Panc1 (cell line): ENCODE results near the gene CLEC4F. TPM values are rescaled to one million over a fixed set of nuclear protein-coding genes. Genes with fewer than 3 reads are reported as not detected.

ENCODE experiments used
- ATAC-seq: fragments of 200-7000 bp; cut with Tn5 transposase; 2 replicates; pipeline ENCODE4 v1.9.1; 2020; ENCODE audit warnings: mild to moderate bottlenecking, moderate library complexity
- BruUV-seq: library from RNA; stranded (reverse); fragments of 400-500 nt; replicated peaks from 2 replicates; lab custom pipeline; 2021; lab: Mats Ljungman, UMichigan
- CTCF ChIA-PET: fragments of 300-600 bp; sonication (Branson Sonifier 250); formaldehyde crosslinking; loops from one replicate; lab custom pipeline; 2022; ENCODE audit warnings: antibody characterized with exemption; lab: Charles Lee
- POLR2A ChIA-PET: fragments of 300-600 bp; sonication (Branson Sonifier 250); formaldehyde crosslinking; loops from one replicate; lab custom pipeline; 2022; ENCODE audit warnings: antibody characterized with exemption; lab: Charles Lee
- DNase-seq: peaks from one replicate; pipeline ENCODE4 v3.0.0-alpha.2; 2010; ENCODE audit warnings: low read depth, low spot score
- H3K27ac ChIP-seq: 2 replicates; pipeline ENCODE4 v1.5.1; 2011; ENCODE audit warnings: mild to moderate bottlenecking, low read length, inconsistent platforms
- H3K27me3 ChIP-seq: fragments of 200-500 bp; sonication (Bioruptor generic); 2 replicates; pipeline ENCODE4 v1.6.0; 2014; ENCODE audit warnings: low read length, inconsistent platforms; ENCODE audit not compliant: control insufficient read depth, insufficient read depth
- H3K36me3 ChIP-seq: fragments of 200-500 bp; sonication (Bioruptor generic); 2 replicates; pipeline ENCODE4 v1.5.1; 2014; ENCODE audit warnings: inconsistent platforms, mild to moderate bottlenecking, low read length, moderate library complexity; ENCODE audit not compliant: control insufficient read depth, insufficient read depth
- H3K4me1 ChIP-seq: 2 replicates; pipeline ENCODE4 v1.5.1; 2011; ENCODE audit warnings: inconsistent platforms, mild to moderate bottlenecking, low read length, moderate library complexity; ENCODE audit not compliant: control insufficient read depth, insufficient read depth
- H3K4me3 ChIP-seq, 2 experiments: 2 replicates each; pipeline ENCODE4 v1.5.1; 2011 to 2012; ENCODE audit warnings: low read depth in 2 of 2, low read length in 2 of 2, mild to moderate bottlenecking in 2 of 2, inconsistent platforms in 1 of 2, moderate library complexity in 1 of 2
- H3K9me3 ChIP-seq: fragments of 200-500 bp; sonication (Bioruptor generic); 2 replicates; pipeline ENCODE4 v1.5.1; 2014; ENCODE audit warnings: low read depth, mild to moderate bottlenecking, inconsistent platforms, low read length, moderate library complexity; ENCODE audit not compliant: control insufficient read depth, insufficient read depth
- POLR2AphosphoS5 ChIP-seq: IDR thresholded peaks from 2 replicates; pipeline ENCODE4 v1.6.1; 2012; ENCODE audit warnings: mild to moderate bottlenecking, low read depth, low read length, moderate library complexity
- SIN3A ChIP-seq: IDR thresholded peaks from 2 replicates; pipeline ENCODE4 v1.6.1; 2012; ENCODE audit warnings: low read depth, mild to moderate bottlenecking, low read length, moderate library complexity, borderline replicate concordance; ENCODE audit not compliant: insufficient read depth
- TCF7L2 ChIP-seq: IDR thresholded peaks from 2 replicates; pipeline ENCODE4 v1.6.1; 2011; ENCODE audit warnings: mild to moderate bottlenecking, low read depth, low read length, inconsistent platforms
- in situ Hi-C: cut with HindIII; loops from 2 replicates; pipeline ENCODE4 v1.10.0; 2016; ENCODE audit warnings: low sequenced_read_pairs, low pct_unique_long_range_greater_than_20kb
- intact Hi-C: fragments of 100-400 bp; cut with micrococcal nuclease; formaldehyde crosslinking; loops from one replicate; pipeline ENCODE4 v1.10.0; 2022; ENCODE audit not compliant: unreplicated experiment
- total RNA-seq: library from RNA; stranded (reverse); gene quantifications from one replicate; pipeline ENCODE4 v1.2.1, GENCODE V29; 2021; ENCODE audit not compliant: unreplicated experiment
- TF ChIP-seq, protein P1 (sequence below): fragments of 450-650 bp; IDR thresholded peaks from 2 replicates; pipeline ENCODE4 v1.5.1; 2017; ENCODE audit warnings: mild to moderate bottlenecking
- TF ChIP-seq, protein P2 (sequence below), 2 experiments: IDR thresholded peaks; 2 replicates each; pipeline ENCODE4 v1.6.1; 2011 to 2012; ENCODE audit warnings: low read depth in 2 of 2, control low read depth in 1 of 2, low read length in 1 of 2, mild to moderate bottlenecking in 1 of 2, moderate library complexity in 1 of 2; ENCODE audit not compliant: insufficient read depth in 1 of 2

The CLEC4F gene
- total RNA-seq, 1 experiment from 2014 or later = not detected

- ATAC-seq = peak; percentile 93
- no peaks in the 10 kb centered on the region for H3K9me3 ChIP-seq
- BruUV-seq = no TSS peak
- H3K27ac ChIP-seq = no peak overlapping the region
- H3K4me3 ChIP-seq = no peak overlapping the region
- H3K36me3 ChIP-seq = no peaks in the 10 kb centered on the region
- intact Hi-C loops (loop anchor here (2.0 to 5.0 kb wide), 2 partner anchors 75 to 85 kb away; no protein-coding TSS in a partner anchor), in situ Hi-C loops (no loop called here)
- POLR2A ChIA-PET = no interaction called here
- CTCF ChIA-PET = interaction anchor here (1.2 to 1.4 kb wide), 2 partner anchors 85 to 86 kb away, joined by 3 to 4 read pairs; no protein-coding TSS in a partner anchor
- H3K4me1 ChIP-seq = no peaks in the 10 kb centered on the region
- H3K27me3 ChIP-seq = peaks cover 15% of the 10 kb centered on the region
- peak; percentile 48 for DNase-seq
- TF ChIP-seq, protein P1, sequence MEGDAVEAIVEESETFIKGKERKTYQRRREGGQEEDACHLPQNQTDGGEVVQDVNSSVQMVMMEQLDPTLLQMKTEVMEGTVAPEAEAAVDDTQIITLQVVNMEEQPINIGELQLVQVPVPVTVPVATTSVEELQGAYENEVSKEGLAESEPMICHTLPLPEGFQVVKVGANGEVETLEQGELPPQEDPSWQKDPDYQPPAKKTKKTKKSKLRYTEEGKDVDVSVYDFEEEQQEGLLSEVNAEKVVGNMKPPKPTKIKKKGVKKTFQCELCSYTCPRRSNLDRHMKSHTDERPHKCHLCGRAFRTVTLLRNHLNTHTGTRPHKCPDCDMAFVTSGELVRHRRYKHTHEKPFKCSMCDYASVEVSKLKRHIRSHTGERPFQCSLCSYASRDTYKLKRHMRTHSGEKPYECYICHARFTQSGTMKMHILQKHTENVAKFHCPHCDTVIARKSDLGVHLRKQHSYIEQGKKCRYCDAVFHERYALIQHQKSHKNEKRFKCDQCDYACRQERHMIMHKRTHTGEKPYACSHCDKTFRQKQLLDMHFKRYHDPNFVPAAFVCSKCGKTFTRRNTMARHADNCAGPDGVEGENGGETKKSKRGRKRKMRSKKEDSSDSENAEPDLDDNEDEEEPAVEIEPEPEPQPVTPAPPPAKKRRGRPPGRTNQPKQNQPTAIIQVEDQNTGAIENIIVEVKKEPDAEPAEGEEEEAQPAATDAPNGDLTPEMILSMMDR = peak; percentile 99
- TF ChIP-seq SIN3A = no peak
Measured at GRCh38 chr2:70861777-70862625, 41.6 kb upstream of the CLEC4F start.

DNA sequence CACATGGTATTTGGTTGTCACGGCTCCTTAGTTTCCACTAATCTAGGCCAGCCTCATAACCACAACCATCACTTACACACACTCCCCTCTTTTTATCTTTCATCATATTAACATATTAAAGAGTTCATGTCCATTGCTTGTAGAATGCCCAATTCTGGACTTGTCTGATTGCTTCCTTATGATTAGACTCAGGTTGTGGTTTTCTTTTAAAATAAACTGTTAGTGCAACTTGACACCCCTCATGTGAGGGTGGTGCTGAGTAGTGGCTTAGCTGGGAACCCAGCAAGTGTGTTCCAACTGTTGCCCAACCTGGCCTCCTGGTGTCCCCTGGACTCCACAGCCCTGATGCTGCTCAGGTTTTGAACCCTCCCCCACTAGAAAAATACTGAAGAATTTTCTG, 35.3 kb upstream of the CLEC4F start:
- BruUV-seq = no TSS peak
- ChIA-PET POLR2A (no interaction called here), CTCF (no interaction called here)
- TF ChIP-seq, protein P2, sequence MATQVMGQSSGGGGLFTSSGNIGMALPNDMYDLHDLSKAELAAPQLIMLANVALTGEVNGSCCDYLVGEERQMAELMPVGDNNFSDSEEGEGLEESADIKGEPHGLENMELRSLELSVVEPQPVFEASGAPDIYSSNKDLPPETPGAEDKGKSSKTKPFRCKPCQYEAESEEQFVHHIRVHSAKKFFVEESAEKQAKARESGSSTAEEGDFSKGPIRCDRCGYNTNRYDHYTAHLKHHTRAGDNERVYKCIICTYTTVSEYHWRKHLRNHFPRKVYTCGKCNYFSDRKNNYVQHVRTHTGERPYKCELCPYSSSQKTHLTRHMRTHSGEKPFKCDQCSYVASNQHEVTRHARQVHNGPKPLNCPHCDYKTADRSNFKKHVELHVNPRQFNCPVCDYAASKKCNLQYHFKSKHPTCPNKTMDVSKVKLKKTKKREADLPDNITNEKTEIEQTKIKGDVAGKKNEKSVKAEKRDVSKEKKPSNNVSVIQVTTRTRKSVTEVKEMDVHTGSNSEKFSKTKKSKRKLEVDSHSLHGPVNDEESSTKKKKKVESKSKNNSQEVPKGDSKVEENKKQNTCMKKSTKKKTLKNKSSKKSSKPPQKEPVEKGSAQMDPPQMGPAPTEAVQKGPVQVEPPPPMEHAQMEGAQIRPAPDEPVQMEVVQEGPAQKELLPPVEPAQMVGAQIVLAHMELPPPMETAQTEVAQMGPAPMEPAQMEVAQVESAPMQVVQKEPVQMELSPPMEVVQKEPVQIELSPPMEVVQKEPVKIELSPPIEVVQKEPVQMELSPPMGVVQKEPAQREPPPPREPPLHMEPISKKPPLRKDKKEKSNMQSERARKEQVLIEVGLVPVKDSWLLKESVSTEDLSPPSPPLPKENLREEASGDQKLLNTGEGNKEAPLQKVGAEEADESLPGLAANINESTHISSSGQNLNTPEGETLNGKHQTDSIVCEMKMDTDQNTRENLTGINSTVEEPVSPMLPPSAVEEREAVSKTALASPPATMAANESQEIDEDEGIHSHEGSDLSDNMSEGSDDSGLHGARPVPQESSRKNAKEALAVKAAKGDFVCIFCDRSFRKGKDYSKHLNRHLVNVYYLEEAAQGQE (IDR thresholded peaks at IDR 0.05; ENCODE audit: insufficient read depth in 1 of 2, low read depth in 2 of 2, low read length in 1 of 2) = no peak
- no peak for TF ChIP-seq SIN3A
- TF ChIP-seq TCF7L2 = no peak
- TF ChIP-seq, protein P1 = no peak
- TF ChIP-seq POLR2AphosphoS5 = no peak
- Histone ChIP-seq H3K4me3 (no peak overlapping the region), H3K9me3 (no peaks in the 10 kb centered on the region), H3K36me3 (no peaks in the 10 kb centered on the region), H3K4me1 (no peaks in the 10 kb centered on the region), H3K27ac (no peak overlapping the region), H3K27me3 (peaks cover 7% of the 10 kb centered on the region)
- DNase-seq (no peak), ATAC-seq (no peak)
- in situ Hi-C loops (no loop called here), intact Hi-C loops (loop anchor here (5.0 kb wide), 1 partner anchor 198 kb away; no protein-coding TSS in a partner anchor)
